ENCODE data around the gene GUK1.

GRCh38 chr1:228093050-228093906 lies 46.8 kb upstream of the GUK1 start:
- no peak for TF ChIP-seq CTCF (IDR thresholded peaks at IDR 0.05)
- TF ChIP-seq POLR2A (IDR thresholded peaks at IDR 0.05), result no peak
- TF ChIP-seq POLR2AphosphoS5 (IDR thresholded peaks at IDR 0.05; ENCODE audit: insufficient read depth in 1 of 2, low read depth in 1 of 2), result no peak

Measured in vagina (tissue), 2 donors.